NCI-H1930 (cell line): ENCODE results near the gene TMEM139.

Experiments
- DNase-seq, 2 experiments: peaks; one replicate each; lab custom pipeline; 2025; lab: John Stamatoyannopoulos, UW

TMEM139 gene

DNA sequence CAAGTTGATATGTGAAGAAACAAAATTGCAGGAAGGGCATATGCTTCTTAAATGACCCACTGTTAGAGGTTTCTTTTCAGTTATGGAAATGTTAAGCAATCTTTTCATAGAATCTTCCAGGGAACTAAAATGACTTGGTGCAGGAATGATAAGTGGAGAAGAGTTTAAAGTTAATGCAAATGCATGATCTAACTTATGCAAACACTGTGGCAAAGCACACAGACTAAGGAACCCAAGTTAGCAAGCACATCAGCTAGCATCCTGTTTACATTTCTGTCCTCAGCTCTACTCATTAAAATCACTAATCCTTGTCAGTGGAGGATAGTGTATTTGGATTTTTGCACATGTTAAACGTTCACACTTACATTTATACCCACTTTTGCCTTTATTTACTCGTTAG lies 40.5 kb downstream of the TMEM139 start:
- DNase-seq = no peak

- no peak for DNase-seq
Observed at GRCh38 chr7:143327903-143328302, 43.1 kb downstream of the TMEM139 start.

GRCh38 chr7:143329471-143330170 lies 44.9 kb downstream of the TMEM139 start:
- DNase-seq = no peak

- no peak for DNase-seq
Observed at GRCh38 chr7:143331179-143331801, 46.5 kb downstream of the TMEM139 start.

DNA sequence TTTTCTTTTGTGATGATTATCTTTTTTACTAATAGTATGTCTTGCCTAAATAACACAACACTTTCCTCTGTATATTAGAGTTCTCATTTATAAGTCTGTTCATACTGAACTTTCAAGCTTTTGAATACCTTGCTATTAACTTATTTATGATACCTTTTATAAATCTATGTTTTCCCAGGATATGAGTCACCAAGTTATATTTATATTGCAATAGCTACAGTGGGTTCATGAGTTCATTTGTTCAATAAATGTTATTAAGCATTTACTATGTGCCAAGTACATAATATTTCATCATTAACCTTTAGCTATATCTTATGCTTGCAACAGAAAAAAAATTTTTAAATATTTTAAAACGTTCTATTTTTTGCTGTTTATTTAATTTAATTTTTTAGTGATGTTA lies 49.5 kb downstream of the TMEM139 start:
- DNase-seq = no peak

DNA sequence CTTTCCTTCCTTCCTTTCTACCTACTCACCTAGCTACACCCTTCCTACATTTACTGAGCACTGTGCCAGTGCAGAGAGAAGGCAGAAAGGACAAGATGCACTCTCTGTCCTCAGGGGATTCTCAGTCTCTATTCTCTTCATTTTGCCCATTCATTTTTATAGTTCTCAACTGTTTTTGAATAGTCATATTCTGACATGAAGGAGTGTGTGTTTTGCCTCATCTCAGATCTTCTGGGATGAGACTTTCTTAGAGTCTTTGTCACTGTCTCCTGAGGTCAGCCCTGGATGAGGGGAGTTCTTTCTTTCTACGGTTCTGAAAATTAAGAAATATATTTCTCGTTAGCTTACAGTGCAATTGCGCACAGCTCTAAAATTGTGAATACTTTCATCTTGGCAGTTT lies 52.5 kb downstream of the TMEM139 start:
- DNase-seq = no peak
